NOMO-1 (cell line): ENCODE results near the gene CNGA4.
"Not testable (repeated sequence)": the region's sequence is repeated elsewhere in the genome, so short reads cannot be mapped to it uniquely, and the experiment has no call there.

Source experiments
- DNase-seq, 2 experiments: peaks; one replicate each; lab custom pipeline; 2025; ENCODE audit not compliant: unreplicated experiment in 2 of 2; lab: John Stamatoyannopoulos, UW

Gene CNGA4

GRCh38 chr11:6260207-6260726, 21.4 kb downstream of the CNGA4 start:
- no peak for DNase-seq

GRCh38 chr11:6263662-6264061, 24.8 kb downstream of the CNGA4 start:
- DNase-seq = no peak

- DNase-seq = no peak
Measured at GRCh38 chr11:6268820-6269219, 29.9 kb downstream of the CNGA4 start.

- no peak for DNase-seq
Measured at GRCh38 chr11:6269994-6270393, 31.1 kb downstream of the CNGA4 start.

- DNase-seq = no peak
Measured at GRCh38 chr11:6270584-6271246, 31.8 kb downstream of the CNGA4 start.

- no peak for DNase-seq
Measured at GRCh38 chr11:6271598-6271997, 32.7 kb downstream of the CNGA4 start.

GRCh38 chr11:6273188-6273587, 34.3 kb downstream of the CNGA4 start:
- no peak for DNase-seq

GRCh38 chr11:6280809-6281208, 41.9 kb downstream of the CNGA4 start:
- not testable (repeated sequence) for DNase-seq

- DNase-seq = no peak
Measured at GRCh38 chr11:6283453-6284023, 44.6 kb downstream of the CNGA4 start.

- no peak for DNase-seq
Measured at GRCh38 chr11:6284250-6284649, 45.4 kb downstream of the CNGA4 start.

- DNase-seq = no peak
Measured at GRCh38 chr11:6285019-6285418, 46.1 kb downstream of the CNGA4 start.
